ENCODE measurements around the gene ABHD8.

DNA sequence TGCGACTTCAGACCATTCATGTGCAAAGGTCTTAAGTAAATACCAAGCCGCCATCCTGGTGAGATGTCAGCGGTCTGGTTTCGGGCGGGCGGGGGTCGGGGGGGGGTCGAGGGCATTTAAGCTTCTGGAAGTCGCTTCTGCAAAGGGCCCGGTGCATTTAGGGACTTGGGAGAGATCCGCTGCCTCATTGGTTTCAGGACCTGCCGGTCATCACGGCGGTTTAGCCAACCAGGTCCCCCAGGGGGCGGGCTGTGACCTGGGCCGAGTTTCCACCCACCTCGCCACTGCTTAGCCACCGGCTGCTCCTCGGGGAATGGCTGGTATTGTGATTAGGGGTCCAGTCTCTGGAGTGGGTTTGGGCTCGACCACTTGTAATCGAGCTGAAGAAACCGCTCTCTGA, 13.7 kb downstream of the ABHD8 start:
- TF ChIP-seq GATA2 (IDR thresholded peaks at IDR 0.05; ENCODE audit: low read depth, low read length) (no peak), GATA3 (IDR thresholded peaks at IDR 0.05; ENCODE audit: low read depth, low read length) (no peak)

Measured in SH-SY5Y (cell line).